Limb (tissue), 2 donors: ENCODE results near the gene CEP290.

Source experiments
- DNase-seq, 2 donors: peaks; one replicate each; pipeline ENCODE4 v3.0.0-alpha.2; 2016; ENCODE audit errors: extremely low spot score in 2 of 2

CEP290 gene, protein sequence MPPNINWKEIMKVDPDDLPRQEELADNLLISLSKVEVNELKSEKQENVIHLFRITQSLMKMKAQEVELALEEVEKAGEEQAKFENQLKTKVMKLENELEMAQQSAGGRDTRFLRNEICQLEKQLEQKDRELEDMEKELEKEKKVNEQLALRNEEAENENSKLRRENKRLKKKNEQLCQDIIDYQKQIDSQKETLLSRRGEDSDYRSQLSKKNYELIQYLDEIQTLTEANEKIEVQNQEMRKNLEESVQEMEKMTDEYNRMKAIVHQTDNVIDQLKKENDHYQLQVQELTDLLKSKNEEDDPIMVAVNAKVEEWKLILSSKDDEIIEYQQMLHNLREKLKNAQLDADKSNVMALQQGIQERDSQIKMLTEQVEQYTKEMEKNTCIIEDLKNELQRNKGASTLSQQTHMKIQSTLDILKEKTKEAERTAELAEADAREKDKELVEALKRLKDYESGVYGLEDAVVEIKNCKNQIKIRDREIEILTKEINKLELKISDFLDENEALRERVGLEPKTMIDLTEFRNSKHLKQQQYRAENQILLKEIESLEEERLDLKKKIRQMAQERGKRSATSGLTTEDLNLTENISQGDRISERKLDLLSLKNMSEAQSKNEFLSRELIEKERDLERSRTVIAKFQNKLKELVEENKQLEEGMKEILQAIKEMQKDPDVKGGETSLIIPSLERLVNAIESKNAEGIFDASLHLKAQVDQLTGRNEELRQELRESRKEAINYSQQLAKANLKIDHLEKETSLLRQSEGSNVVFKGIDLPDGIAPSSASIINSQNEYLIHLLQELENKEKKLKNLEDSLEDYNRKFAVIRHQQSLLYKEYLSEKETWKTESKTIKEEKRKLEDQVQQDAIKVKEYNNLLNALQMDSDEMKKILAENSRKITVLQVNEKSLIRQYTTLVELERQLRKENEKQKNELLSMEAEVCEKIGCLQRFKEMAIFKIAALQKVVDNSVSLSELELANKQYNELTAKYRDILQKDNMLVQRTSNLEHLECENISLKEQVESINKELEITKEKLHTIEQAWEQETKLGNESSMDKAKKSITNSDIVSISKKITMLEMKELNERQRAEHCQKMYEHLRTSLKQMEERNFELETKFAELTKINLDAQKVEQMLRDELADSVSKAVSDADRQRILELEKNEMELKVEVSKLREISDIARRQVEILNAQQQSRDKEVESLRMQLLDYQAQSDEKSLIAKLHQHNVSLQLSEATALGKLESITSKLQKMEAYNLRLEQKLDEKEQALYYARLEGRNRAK (N-terminal part only)

DNA sequence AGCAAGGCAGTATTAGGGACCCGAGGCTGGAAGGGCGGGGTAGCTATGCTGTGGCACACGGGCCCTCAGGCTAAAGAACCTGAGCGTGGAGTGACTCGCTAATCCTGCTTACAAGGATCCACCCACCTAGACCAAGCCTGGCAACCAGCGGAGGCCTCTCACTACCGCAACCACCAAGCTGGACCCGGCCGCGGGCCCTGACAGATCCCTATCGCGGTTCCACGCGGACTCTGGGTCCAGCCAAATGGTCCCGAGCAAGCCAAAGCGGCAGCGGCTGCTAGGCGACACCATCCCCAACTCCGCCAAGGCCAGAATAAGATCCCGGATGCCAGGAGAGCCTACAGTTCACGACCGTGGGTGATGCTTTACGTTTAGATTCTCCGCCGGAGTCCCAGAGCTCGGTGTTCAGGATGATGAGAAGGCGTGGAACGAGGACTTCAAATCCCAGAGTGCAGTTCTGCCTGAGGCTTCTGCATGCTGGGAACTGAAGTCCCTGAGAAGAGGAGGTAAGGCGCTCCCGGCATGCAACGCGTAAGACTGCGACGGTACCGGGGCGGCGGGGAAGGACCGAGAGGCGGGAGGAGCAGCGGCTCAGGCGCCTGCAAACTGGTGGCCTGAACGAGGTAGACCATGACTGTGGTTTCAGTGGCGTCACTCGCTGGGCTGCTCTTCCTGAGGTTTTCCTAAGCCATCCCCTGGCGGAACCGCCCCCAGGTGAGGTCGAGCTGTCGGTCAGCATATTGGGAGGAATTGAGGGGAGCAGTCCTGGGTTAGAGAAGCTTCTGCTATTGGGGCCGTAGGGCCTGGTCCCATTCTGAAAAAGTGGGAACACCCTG is at the start of gene CEP290, which contains the start of gene TMTC3:
TSS of gene CEP290 (minus strand) at position 315 of the 836 bp plus-strand sequence. CDS start 781 bp downstream, outside the sequence.
TSS of gene TMTC3 (plus strand) at position 534 of the 836 bp plus-strand sequence. CDS start 6,009 bp downstream, outside the sequence.
- DNase-seq = peak; percentile 94 to 100

DNA sequence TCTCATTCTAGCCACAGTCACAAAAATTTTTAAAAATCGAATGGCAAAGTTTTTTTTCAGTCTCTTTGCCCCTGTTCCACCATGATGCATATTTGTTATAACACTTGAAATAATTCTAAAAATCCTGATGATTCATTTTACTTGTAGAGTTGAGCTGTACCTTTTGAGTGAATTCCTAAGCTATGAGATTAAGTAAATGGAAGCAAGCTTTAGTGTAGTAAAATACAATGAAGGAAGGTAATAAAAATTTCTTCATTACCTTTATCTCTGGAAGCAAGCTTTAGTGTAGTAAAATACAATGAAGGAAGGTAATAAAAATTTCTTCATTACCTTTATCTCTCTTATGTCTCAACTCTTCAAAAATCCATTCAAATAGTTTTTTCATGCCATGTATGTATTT is 46.3 kb upstream of the CEP290 start:
- DNase-seq = no peak

DNA sequence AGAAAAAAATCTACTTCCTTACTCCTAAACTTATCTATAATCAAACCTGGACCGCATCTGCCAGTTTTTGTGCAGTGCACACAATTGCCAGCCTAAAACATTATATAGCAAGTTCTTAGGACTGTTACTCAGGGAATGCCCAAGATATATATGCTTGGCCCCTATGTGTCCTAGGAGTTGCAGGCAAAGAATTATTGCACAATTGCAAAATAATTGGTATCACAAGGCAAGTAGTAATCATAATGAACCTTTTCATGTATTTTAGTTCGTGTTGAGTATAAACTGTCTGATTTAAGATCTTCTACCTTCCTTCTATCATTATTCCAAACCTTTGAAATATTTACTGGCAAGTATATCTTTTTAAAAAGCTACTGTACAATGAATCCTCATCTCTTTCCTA is 45.7 kb upstream of the CEP290 start:
- DNase-seq = no peak

DNA sequence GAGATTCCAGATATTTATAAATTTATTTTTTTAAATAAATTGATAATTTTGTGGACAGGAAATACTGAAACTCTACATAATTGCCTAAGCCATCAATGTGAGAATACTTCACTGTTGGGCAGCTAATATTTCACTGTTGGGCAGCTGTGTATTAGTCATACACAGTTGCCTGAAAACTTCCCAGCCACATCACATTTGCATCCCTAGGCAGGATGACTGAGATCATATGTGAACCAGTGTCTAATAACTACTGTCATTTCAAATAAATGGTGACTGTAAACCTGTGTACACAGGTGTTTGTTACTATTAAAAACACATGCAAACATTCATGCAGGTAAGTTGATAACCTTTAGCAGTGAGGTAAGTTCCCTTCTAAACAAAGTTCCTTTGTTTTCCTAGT is 44.1 kb upstream of the CEP290 start:
- no peak for DNase-seq

DNA sequence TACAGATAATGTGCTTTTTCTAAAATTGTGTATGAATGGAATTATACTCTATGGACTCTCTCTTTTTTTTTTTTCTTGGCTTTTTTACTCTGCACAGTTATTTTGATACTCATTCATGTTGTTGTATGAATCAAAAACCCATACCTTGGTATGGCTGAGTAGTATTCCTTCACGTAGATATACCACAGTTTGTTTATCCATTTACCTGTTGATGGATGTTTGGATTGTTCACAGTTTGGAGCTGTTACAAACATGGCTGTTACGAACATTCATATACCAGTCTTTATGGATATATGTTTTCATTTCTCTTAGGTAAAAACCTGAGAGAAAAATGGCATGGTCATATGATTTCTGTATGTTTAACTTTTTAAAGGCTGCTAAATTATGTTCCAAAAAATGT is 43.4 kb upstream of the CEP290 start:
- DNase-seq = no peak

DNA sequence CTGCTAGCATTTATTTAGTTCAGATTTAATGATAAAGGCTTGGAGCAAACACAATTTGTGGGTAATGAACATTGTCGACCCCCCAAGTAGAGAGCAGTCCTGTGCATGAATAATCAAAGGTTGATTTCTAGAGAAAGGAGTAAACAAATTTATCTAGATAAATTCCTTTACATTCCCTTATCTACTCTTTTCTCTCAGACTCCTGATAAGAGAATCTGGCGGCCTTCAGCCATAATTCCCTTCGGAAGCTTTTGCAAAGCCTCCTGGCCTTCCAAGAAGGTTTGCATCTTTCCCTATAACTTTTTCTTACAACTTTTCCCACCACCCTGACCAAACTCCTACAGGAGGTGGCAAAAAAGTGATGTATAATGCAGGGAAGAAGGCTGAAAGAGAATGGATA is 42.3 kb upstream of the CEP290 start:
- no peak for DNase-seq

DNA sequence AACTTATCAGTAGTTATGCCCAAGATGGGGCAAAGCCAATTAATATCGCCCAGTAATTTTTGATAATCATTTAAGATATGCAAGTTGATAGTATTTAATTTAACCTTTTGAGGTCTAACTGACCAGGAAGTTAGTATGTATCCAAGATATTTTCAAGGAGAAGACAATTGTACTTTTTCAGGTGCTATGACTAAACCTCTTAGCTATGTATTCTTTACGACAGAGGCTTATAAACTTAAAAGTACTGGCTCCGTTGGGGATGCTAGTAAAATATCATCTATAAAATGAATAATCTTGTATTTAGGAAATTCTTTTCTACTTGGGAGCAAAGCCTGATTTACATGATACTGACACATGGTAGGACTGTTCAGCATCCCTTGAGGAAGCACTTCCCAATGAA is 40.5 kb upstream of the CEP290 start:
- DNase-seq = no peak

DNA sequence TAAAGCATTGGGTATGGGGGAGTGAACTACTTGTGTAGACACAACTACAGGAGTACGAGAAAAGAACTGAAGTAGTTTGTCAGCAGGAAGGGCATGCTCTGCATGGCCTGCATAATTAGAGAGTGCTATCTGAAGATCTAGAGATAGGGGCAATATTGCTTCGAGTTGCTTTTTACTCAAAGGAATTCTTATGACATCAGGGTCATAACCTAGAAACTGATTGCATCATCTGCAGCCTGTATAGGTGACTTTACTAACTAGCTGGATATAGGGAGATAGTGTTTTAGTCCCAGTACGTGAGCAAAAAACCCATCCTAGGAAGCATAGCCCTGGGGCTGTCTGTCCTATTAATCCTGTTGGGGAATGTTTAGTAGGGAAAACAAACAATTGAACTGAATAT is 40.0 kb upstream of the CEP290 start:
- DNase-seq = no peak

DNA sequence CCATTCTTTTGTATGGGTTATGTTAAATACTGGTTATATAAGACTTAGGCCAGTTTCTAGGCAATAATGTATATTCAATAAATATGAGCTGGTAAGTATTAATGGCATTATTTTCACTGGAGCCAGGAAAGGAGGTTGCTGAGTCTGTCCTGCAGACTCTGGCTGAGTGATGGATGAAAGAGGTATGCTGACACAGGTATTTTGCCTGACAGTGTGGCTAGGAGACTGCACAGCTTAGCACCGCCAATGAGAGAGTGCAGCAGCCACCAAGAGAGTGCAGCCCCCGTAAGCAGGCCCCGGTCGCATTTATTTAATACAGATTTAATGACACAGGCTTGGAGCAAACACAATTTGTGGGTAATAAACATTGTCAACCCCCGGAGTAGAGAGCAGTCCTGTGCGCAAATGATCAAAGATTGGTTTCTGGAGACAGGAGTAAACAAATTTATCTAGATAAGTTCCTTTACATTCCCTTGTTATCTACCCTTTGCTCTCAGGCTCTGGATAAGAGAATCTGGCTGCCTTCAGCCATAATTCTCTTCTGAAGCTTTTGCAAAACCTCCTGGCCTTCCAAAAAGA is 37.6 kb upstream of the CEP290 start:
- DNase-seq = no peak

DNA sequence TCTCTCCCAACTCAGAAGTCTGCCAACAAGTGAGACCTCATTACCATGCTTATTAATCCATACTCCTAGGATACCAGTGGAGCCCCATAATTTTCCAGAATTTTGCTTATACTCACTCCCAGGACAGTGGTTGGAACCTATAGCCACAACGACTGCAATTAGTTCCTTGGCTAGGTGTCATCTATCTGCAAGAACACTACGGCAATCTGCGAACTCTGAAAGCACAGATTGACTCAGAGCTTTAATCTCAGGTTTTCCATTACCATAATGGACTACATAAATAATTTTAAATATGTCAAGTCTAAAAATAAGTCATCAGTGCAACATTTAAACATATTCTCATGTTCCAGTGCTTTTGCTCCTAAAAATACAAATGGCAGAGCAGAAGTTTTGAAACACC is 33.7 kb upstream of the CEP290 start:
- DNase-seq = no peak

DNA sequence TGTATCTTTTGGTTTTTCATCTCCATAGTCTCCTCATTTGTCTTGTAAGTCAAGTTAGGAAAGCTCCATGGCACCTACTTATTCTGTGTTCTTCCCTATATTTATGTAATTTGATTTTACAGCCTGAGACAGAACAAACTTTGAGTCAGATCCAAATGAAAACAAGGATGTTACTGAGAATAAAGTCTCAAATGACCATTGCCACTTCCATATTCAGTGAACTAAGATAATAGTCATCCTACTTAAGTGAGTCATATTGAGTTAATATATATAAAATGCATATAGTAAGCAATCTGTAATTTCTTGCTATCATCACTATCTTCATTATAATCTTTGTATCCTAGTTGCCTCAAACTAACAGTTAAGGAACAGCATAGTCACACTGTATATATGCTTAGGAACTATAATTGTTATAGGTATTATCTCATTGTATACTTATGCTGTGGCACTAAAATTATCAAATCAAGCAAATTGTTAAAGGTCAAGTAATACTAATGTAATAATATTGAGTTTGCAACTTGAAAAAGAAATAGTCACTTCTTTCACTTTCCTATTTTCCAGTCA is 31.0 kb upstream of the CEP290 start:
- no peak for DNase-seq

DNA sequence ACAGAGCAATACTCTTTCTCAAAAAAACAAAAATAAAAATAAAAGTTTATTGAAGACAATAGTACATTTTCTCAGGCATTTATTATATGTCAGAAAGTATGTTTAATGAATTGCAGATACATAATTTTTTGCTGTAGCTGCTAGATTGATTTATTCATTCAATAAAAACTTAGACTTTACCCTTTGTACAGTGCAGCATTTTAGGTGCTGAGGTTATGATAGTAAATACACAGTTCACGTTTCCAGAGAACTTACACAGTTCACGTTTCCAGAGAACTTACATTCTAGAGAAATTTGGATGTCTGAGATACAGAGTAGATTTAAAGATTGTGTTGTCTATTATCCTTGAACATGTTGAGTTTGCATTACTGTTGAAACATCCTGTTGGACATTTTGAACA is 25.5 kb upstream of the CEP290 start:
- no peak for DNase-seq

DNA sequence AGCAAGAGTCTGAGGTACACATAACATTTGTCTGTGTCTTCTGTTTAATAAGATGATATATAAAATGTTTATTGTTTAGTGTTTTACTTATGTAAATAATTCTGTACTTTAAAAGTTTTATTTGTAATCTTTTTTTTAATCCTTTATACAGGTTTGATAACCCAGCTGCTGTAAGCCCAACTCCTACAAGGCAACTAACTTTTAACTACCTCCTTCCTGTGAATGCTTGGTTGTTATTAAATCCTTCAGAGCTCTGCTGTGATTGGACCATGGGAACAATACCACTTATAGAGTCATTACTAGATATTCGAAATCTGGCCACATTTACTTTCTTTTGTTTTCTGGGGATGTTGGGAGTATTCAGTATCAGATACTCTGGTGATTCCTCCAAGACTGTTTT is 24.3 kb upstream of the CEP290 start:
- DNase-seq = no peak

DNA sequence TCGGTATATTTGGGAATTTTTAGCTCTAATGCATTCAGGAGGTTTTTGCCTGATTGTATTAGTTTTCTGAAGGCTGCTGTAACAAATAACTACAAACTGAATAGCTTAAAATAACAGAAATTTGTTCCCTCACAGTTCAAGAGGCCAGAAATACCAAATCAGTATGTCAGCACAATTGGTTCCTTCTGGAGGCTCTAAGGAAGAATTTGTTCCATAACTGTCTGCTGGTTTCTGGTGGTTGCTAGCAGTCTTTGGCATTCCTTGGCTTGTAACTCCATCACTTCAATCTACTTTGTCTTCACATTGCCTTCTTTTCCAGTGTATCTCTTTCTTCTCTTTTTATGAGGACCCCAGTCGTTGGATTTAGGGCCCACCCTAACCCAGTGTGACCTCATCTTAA is 21.5 kb upstream of the CEP290 start:
- no peak for DNase-seq

DNA sequence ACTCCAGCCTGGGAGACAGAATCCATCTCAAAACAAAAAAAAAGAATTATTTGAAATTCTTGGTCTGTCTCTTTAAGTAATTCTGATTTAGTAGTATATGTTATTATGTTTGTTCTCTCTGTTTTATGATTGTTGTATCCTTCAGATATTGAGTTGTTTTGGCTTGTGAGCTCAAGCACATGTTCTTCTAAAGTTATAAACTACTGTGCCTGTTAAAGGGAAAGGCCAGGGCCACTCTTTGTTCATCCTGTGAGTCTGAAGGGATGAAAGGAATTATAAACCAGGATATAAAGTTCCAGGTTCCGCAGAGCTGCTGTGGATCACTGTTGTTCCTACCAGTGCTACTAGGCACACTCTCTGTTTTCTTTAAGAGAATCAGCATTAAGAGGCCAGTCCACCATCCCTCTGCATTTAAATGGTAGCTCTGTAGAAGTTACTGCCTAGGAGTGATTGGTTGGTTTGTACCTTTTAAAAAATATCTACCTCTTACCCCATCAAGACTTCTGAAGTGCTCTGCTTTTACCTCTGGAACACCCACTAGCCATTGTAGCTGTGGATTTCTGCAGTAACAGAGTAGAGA is 14.3 kb upstream of the CEP290 start:
- no peak for DNase-seq

DNA sequence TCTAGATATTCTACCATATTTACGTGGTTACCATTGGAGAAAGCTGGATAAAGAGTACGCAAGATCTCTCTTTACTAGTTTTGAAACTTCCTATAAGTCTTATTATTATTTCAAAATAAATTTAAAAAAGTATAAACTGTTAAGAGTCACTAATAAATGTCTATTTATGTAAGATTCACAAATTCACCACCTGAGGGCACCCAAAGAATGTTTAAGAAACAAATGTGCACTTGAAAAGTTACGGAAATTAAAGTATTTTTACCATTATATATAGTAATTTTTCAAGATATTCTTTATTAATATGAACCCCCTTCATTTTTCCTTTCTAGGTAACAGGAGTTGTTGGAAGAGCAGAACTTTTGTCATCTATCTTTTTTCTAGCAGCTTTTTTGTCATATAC is 12.1 kb upstream of the CEP290 start:
- peak in 1 of 2 donors; percentile 46 for DNase-seq

DNA sequence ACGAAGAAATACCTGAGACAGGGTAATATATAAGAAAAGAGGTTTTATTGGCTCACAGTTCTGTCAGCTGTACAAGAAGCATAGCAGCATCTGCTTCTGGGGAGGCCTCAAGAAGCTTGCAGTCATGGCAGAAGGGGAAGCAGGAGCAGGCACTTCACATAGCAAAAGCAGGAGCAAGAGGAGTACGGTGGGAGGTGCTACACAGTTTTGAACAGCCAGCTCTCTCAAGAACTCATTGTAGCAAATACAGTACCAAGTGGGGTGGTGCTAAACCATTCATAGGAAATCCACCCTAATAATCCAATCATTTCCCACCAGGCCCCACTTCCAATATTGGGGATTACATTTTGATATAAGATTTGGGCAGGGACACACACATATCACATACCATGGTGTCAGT is 8.2 kb upstream of the CEP290 start:
- no peak for DNase-seq

DNA sequence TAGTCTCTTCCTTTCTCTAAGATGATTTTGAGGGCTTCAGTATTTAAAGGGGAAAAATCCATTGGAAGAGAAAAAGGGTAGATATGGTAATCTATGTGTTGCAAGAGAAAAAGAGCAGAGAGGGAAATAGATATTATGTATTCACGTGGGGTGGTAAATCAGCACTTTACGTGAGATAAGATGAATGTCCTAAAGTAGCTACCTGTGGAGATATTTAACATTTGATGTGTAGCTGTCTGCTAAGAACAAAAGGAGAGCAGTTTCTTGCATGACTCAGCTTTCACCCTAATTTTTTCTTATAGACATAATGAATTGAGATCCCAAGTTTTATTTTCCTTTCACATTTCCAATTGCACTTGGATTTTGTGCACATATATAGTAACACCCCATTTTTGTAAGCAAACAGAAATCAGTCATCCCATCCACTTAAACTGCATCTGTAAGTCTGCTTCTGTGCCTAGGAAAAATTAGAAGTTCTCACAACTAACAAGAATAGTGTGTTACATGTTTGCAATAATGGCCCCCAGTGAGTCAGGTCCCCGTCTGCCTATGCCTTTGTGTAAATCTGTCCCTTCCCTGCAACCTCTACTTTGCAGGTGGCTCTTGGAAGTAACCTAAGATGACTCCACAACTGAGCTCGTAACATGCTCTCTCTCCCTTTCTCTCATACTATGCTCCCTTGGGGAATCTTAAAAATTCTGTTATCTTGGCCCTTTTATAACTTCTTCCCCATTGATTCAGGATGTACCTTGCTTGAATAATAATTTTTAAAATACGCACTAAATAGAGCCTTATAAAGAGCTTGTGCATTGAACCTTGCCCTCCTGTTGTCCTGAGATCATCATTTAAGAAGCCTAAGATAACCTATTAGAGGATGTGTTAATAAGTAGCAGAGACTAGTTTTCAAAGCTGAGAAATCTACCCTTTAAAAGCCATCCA is 3.9 kb upstream of the CEP290 start:
- no peak for DNase-seq
